Loucy (cell line): Measurements from ENCODE around the gene FAT1.

Source experiments
- EZH2phosphoT487 ChIP-seq: fragments of 200-600 bp; IDR thresholded peaks from 2 replicates; pipeline ENCODE4 v1.6.1; 2018; ENCODE audit warnings: antibody characterized with exemption, mild to moderate bottlenecking, moderate library complexity, borderline replicate concordance
- TF ChIP-seq, protein P1 (sequence below): fragments of 200-600 bp; sonication (generic); conservative IDR thresholded peaks from 2 replicates; pipeline ENCODE4 v1.5.1; 2014; ENCODE audit warnings: mild to moderate bottlenecking, antibody characterized with exemption, low read length

DNA sequence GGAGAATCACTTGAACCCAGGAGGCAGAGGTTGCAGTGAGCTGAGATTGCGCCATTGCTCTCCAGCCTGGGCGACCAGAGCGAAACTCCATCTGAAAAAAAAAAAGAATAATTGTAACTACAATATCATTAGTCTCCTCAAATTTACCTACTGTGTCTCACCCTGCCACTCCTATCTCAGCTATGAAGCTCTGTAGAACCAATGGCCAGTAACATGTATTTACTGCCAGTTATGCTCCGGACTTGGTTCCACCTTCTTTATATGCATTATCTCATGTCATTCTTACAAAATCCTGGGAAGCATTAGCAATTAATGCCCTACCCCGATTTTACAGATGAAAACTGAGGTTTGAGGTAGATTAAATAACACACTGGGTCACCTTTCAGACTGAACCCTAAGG, 7.0 kb upstream of the FAT1 start:
- TF ChIP-seq, protein P1, sequence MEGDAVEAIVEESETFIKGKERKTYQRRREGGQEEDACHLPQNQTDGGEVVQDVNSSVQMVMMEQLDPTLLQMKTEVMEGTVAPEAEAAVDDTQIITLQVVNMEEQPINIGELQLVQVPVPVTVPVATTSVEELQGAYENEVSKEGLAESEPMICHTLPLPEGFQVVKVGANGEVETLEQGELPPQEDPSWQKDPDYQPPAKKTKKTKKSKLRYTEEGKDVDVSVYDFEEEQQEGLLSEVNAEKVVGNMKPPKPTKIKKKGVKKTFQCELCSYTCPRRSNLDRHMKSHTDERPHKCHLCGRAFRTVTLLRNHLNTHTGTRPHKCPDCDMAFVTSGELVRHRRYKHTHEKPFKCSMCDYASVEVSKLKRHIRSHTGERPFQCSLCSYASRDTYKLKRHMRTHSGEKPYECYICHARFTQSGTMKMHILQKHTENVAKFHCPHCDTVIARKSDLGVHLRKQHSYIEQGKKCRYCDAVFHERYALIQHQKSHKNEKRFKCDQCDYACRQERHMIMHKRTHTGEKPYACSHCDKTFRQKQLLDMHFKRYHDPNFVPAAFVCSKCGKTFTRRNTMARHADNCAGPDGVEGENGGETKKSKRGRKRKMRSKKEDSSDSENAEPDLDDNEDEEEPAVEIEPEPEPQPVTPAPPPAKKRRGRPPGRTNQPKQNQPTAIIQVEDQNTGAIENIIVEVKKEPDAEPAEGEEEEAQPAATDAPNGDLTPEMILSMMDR, result no peak
- TF ChIP-seq EZH2phosphoT487, result no peak
